HG02885 (cell line): ENCODE measurements around the gene ZMYND11.
"Not testable (repeated sequence)": the region's sequence is repeated elsewhere in the genome, so short reads cannot be mapped to it uniquely, and the experiment has no call there.

Experiments used
- ATAC-seq: cut with Tn5 transposase; IDR thresholded peaks from one replicate; pipeline ENCODE4 v1.9.1; 2021; ENCODE audit warnings: mild to moderate bottlenecking; ENCODE audit not compliant: unreplicated experiment, poor library complexity

ZMYND11 gene

GRCh38 chr10:132946-133898, 2.0 kb upstream of the ZMYND11 start:
- ATAC-seq, result no peak

DNA sequence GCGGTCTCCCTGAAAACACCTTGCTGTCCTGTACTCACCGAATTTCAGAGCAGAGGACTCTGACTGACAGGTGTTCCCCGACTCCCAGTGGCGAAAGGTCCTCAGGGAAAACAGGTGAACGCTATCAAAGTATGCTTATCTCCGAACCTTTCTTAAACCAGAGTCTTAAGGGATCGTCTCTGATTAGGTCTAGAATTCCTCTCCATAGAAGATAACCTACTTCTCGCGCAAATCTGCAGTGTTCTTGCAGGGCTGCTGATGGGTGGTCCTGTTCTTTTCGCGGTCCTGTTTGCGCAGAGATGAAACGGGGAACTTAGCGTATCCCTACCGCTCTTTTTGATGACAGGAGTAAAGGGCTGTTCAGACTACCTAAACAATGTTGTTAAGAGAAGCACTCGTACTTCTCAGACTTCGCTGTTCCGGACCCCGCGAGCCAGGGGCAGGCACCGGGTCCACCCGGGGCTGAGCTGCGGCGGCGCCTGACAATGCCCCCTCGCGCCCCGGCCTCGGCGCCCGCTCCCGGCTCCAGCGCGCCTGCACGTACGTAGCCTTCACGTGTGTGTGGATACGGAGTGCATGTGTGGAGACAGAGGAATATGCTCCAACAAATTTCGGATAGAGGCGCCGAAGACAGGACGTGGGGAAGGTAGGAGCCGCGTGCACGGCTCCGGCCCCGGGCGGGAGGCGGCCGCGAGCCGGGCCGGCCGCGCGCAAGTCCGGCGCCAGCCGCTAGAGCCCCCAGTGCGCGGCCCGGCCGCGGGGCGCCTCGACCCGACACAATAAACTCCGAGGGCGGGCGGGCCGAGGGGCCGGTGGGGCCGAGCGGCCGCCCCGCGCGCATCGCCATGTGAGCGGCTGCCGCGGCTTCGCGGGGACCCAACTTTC, 766 bp upstream of the ZMYND11 start:
- ATAC-seq, result peak; percentile 43

DNA sequence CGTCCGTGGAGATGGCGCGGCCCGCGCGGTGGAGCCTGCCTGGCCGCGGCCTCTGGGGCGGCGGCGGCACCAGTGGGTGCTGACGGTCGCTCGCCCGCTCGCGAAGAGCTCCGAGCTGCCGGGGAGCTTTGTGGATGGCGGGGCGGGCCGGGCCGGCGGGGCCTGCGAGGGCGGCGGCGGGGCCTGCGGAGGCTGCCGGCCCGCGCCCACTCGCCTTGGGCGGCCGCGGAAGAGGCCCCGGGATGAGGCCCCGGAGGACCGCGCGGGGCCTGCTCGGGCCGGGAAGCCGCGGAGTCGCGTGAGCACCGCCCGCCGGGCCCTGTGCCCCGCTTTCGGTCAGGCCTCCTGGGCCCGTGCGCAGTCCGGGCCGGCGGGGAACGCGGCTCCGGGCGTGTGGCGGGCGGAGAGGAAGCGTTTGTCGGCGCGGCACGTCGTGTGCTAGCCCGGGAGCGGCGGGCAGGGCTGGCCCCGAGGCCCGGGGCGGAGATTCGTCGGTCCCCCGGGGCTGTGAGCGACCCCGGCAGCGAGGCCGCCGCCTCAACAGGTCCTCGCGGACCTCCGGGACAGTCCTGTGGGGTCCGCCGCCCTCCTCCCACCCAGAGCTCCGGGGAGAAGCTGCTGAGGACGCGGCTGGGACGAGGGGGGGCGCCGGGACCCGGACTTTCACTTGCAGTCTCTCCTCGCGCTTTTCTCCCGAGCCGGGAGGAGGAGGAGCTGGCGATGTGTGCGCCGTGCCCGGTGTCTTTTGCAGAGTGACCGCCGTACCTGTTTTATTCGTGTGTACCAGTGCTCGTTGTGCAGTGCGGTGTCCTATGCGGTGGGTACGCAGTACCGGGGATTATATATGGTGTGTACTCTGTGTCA, 578 bp downstream of the ZMYND11 start:
- ATAC-seq, result peak; percentile 34

GRCh38 chr10:136465-136762, 1.2 kb downstream of the ZMYND11 start:
- peak; percentile 21 for ATAC-seq

- peak; percentile 28 for ATAC-seq
Observed at GRCh38 chr10:137031-137430, 1.8 kb downstream of the ZMYND11 start.

DNA sequence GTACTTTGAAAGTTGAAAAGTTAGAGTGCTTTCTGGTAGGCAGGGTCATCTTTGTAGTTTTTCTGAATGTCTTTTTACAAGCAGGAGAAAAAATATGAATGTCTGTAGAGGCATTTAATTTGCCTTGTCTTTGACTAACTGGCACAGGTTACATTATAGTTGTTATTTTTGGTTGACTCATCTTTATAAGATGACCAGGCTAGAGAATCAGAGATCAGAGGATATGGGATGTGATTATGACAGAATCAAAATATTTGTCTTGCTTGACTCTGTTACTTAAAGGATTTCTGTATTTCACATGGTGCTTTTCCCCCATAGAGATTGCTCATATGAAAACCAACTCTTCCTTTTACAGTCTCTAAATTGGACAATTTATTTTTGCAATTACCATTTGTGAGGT, 2.4 kb downstream of the ZMYND11 start:
- ATAC-seq, result no peak

DNA sequence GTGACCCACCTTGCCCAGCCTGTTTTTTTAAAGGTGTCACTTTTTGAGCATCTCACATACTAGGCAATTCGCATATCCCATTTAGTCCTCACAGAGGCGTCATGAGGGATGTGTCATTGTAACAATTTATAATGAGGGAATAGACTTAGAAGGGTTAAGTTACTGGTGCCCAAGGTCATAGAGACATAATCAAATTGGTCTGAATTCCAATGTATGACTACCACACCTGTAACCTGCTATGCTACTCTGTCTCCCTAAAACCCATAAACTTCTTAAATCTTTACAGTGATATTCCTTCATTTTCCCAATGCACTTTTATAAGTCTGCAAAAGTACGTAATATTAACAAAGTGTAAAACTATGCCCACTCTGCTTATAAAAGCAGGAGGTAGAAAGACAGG, 7.1 kb downstream of the ZMYND11 start:
- no peak for ATAC-seq

DNA sequence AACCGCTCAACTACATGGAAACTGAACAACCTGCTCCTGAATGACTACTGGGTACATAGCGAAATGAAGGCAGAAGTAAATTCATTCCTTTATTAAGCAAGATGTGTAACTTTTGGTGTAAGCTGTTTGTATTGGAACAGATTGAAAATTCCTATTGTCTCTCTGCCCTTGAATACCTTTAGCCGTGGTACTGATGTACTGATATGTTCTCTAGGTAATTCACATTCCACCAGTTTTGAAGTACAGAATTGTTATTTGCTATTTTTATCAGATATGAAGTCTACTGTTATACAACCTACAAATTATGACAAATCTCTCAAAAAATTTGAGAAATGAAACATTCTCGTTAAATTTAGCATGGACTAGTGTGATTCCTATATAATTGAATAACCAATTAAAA, 17.7 kb downstream of the ZMYND11 start:
- no peak for ATAC-seq

DNA sequence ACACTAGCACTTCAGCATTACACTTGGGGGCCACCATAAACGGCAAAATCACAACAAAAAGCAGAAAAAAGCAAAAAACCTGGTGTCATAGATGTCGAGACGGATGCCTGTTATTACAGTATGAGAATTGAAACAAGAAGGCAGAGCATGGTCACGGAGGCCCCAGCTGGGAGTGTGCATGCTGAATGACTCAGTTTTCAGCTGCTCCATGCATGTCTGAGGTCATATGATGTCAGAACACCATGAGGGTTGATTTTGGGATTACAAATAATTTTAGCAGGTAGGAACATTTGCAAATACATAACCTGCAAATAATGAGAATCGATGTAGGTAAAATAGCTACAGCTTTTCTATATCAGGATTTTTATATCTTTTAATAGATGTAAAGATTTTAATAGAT, 19.1 kb downstream of the ZMYND11 start:
- ATAC-seq, result no peak

- ATAC-seq, result no peak
Observed at GRCh38 chr10:167383-167782, 32.1 kb downstream of the ZMYND11 start.

DNA sequence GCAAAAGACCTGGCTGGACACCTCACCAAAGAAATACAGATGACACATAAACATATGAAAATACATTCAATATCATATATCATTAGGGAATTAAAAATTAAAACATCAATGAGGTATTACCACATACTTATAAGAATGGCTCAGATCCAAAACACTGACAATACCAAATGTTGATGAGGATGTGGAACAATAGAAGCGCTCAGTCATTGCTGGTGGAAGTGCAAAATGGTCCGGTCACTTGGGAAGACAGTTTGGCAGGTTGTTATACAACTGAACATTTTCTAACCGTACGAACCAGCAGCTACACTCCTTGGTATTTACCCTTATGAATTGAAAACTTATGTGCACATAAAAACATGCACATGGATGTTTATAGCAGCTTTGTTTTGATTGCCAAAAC, 38.5 kb downstream of the ZMYND11 start:
- ATAC-seq, result no peak

GRCh38 chr10:176677-177076, 41.4 kb downstream of the ZMYND11 start:
- ATAC-seq, result no peak

DNA sequence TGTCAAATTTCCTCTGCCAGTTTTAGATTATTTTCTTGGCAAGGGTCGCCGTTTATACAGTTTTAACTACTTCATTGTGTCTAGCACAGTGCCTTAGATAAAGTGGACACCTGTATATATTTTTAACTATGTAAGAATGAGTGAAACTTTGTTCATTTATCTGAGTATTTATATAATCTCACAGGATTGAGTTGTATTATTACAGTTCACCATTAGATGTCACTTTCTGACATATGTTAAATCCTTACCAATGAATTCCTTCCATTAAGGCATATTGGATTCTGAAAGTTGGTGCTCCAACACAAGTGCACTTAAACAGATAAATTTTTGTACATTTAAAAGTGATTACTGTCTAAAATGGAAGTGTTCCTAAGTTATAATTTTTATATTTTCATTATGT, 43.0 kb downstream of the ZMYND11 start:
- no peak for ATAC-seq

GRCh38 chr10:178723-179122, 43.5 kb downstream of the ZMYND11 start:
- no peak for ATAC-seq

DNA sequence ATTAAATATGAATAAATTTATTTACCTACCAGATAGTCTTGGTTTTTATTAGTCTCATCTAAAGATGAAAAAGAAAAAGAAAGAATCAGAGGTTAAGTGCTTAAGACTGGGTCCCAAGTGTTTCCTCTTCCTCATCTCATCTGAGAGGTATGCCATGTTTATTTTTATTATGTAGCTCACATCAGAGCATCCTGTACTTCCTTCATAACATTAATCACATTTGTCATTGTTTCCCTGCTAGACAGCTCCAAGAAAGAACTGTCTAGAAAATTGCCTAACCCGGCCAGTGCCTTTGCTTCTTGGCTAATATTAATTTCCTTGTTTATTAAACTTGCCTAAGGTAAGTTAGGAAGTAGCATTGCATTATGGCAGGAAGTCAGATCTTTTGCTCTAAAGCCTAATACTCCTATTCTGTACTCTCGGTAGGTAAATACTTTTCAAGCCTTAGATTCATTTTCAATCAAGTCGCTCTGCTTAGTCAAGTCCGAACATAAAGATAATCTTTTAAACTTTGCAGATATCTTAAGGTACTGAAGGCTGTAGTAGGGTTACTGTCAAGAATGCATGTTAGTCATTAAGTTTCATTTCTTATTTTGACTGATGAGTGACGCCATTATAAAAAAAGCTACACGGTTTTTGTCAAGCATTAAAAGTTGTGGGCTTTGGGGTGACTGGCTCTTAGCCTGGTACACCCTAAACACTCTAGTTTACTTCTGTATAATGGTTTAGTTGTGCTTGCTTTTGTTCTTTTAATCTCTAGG, 47.4 kb downstream of the ZMYND11 start:
- ATAC-seq, result no peak

DNA sequence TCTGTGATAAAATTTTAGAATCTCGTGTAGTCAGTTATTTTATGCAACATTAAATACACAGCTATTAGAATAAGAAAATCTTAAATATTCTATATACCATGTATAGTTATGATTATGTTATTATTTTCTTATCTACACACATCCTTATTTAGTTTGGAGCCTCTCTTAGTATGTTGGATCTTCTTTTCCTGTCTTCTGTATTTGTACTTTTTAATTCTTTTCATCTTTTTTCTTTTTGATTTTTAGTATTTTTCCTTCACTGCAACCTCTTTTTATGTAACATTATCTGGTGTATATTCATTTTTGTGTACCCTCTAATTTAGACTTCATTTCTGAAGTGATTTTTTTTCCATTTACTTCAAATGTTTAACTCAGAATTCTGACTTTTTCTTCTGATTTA, 48.9 kb downstream of the ZMYND11 start:
- ATAC-seq, result no peak

DNA sequence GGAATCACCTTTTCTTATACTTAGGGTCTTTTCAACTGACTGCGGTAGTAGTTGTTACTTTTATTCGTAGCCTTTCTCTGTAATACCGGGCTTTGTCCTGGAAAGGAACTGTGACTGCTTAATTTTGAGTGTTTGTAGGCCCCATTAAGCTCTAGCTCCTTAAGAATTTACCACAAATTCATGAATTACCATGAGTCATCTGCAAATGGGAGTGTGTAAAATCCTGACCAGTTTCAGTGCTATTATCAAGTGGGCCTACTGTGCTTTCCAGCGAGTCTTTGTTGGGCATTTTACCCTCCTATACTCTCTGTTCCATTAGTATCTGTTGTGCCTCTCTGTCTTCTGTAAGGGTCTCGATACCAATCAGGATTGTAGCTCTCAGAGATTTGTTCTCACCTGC, 49.7 kb downstream of the ZMYND11 start:
- no peak for ATAC-seq

- not testable (repeated sequence) for ATAC-seq
Observed at GRCh38 chr10:185571-185970, 50.3 kb downstream of the ZMYND11 start.

DNA sequence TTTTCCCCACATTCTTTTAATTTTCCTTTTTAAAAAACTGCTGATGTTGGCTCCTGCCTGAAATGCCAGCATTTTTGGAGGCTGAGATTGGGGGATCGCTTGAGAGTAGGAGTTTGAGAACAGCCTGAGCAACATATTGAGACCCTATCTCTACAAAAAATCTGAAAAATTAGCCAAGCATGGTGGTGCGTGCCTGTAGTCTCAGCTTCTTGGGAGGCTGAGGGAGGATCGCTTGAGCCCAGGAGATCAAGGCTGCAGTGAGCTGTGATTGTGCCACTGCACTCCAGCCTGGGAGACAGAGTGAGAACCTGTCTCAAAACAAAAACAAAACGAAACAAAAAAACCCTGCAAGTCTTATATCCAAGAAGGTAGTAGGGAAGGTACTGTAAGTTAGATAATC, 51.7 kb downstream of the ZMYND11 start:
- ATAC-seq, result no peak

DNA sequence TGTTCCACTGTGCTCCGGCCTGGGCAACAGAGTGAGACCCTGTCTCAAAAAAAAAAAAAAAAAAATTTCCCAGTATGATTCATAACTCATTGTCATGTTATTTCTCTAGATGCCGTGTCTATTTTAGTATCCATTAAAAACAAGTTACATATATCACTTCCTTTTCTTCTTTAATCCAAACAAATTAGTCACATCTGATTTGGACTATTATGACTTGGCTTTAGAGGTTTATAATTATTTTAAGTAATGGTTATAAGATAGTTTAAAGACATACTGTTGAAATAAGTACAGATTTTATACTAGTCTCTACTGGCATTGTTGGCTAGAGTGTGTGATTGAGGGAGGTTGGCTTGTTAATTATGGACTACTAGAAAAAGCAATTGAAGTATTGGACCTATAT, 53.3 kb downstream of the ZMYND11 start:
- ATAC-seq, result no peak
